Measurements from ENCODE around the gene TOM1L2. TPM values are rescaled to one million over a fixed set of nuclear protein-coding genes. Genes with fewer than 3 reads are reported as not detected.

The TOM1L2 gene
- total RNA-seq, 1 donor from 2014 or later, result 88.6 TPM

- Histone ChIP-seq H3K27me3 (no peaks in the 10 kb centered on the region), H3K27ac (no peak overlapping the region), H3K36me3 (peaks cover 0 to 20% of the 10 kb centered on the region in 2 donors), H3K4me3 (no peak overlapping the region), H3K9me3 (no peaks in the 10 kb centered on the region), H3K4me1 (no peaks in the 10 kb centered on the region)
- intact Hi-C loops (cut with DNase I), result no loop called here
- DNase-seq (ENCODE audit: extremely low spot score in 2 of 2), result no peak
- TF ChIP-seq POLR2AphosphoS5 (IDR thresholded peaks at IDR 0.05; ENCODE audit: insufficient read depth in 1 of 2, low read depth in 1 of 2) (no peak), CTCF (IDR thresholded peaks at IDR 0.05) (no peak), POLR2A (IDR thresholded peaks at IDR 0.05) (no peak)
Observed at GRCh38 chr17:18017958-18018357, 45.8 kb upstream of the TOM1L2 start.

GRCh38 chr17:18016426-18016825, 44.2 kb upstream of the TOM1L2 start:
- Histone ChIP-seq H3K4me3 (no peak overlapping the region), H3K27me3 (no peaks in the 10 kb centered on the region), H3K36me3 (peaks cover 0 to 16% of the 10 kb centered on the region in 2 donors), H3K27ac (no peak overlapping the region), H3K4me1 (no peaks in the 10 kb centered on the region), H3K9me3 (no peaks in the 10 kb centered on the region)
- no peak for DNase-seq (ENCODE audit: extremely low spot score in 2 of 2)
- intact Hi-C loops (cut with DNase I), result no loop called here
- TF ChIP-seq POLR2AphosphoS5 (IDR thresholded peaks at IDR 0.05; ENCODE audit: insufficient read depth in 1 of 2, low read depth in 1 of 2), result no peak
- TF ChIP-seq POLR2A (IDR thresholded peaks at IDR 0.05), result no peak
- no peak for TF ChIP-seq CTCF (IDR thresholded peaks at IDR 0.05)

- TF ChIP-seq POLR2AphosphoS5 (IDR thresholded peaks at IDR 0.05; ENCODE audit: insufficient read depth in 1 of 2, low read depth in 1 of 2) (no peak), CTCF (IDR thresholded peaks at IDR 0.05) (no peak), POLR2A (IDR thresholded peaks at IDR 0.05) (no peak)
- Histone ChIP-seq H3K4me1 (no peaks in the 10 kb centered on the region), H3K27ac (no peak overlapping the region), H3K9me3 (no peaks in the 10 kb centered on the region), H3K27me3 (no peaks in the 10 kb centered on the region), H3K36me3 (peaks cover 0 to 10% of the 10 kb centered on the region in 2 donors), H3K4me3 (no peak overlapping the region)
- intact Hi-C loops (cut with DNase I), result no loop called here
- DNase-seq (ENCODE audit: extremely low spot score in 2 of 2), result no peak
Observed at GRCh38 chr17:18015593-18015992, 43.4 kb upstream of the TOM1L2 start.

- no peak overlapping the region for H3K27ac ChIP-seq
- no peaks in the 10 kb centered on the region for H3K9me3 ChIP-seq
- intact Hi-C loops (cut with DNase I), result no loop called here
- DNase-seq (ENCODE audit: extremely low spot score in 2 of 2), result no peak
- no peak for TF ChIP-seq CTCF (IDR thresholded peaks at IDR 0.05)
- TF ChIP-seq POLR2AphosphoS5 (IDR thresholded peaks at IDR 0.05; ENCODE audit: insufficient read depth in 1 of 2, low read depth in 1 of 2), result no peak
- no peak for TF ChIP-seq POLR2A (IDR thresholded peaks at IDR 0.05)
- H3K36me3 ChIP-seq, result peaks cover 0 to 10% of the 10 kb centered on the region in 2 donors
- H3K4me1 ChIP-seq, result no peaks in the 10 kb centered on the region
- no peaks in the 10 kb centered on the region for H3K27me3 ChIP-seq
- H3K4me3 ChIP-seq, result no peak overlapping the region
Observed at GRCh38 chr17:18014006-18014405, 41.8 kb upstream of the TOM1L2 start.

GRCh38 chr17:18011286-18011685, 39.1 kb upstream of the TOM1L2 start:
- no peak for DNase-seq (ENCODE audit: extremely low spot score in 2 of 2)
- Histone ChIP-seq H3K4me1 (no peaks in the 10 kb centered on the region), H3K36me3 (peaks cover 0 to 10% of the 10 kb centered on the region in 2 donors), H3K9me3 (no peaks in the 10 kb centered on the region), H3K4me3 (no peak overlapping the region), H3K27ac (no peak overlapping the region), H3K27me3 (no peaks in the 10 kb centered on the region)
- intact Hi-C loops (cut with DNase I), result no loop called here
- TF ChIP-seq POLR2A (IDR thresholded peaks at IDR 0.05), result no peak
- no peak for TF ChIP-seq CTCF (IDR thresholded peaks at IDR 0.05)
- no peak for TF ChIP-seq POLR2AphosphoS5 (IDR thresholded peaks at IDR 0.05; ENCODE audit: insufficient read depth in 1 of 2, low read depth in 1 of 2)
